ENCODE results near the gene VWA7.

The VWA7 gene

DNA sequence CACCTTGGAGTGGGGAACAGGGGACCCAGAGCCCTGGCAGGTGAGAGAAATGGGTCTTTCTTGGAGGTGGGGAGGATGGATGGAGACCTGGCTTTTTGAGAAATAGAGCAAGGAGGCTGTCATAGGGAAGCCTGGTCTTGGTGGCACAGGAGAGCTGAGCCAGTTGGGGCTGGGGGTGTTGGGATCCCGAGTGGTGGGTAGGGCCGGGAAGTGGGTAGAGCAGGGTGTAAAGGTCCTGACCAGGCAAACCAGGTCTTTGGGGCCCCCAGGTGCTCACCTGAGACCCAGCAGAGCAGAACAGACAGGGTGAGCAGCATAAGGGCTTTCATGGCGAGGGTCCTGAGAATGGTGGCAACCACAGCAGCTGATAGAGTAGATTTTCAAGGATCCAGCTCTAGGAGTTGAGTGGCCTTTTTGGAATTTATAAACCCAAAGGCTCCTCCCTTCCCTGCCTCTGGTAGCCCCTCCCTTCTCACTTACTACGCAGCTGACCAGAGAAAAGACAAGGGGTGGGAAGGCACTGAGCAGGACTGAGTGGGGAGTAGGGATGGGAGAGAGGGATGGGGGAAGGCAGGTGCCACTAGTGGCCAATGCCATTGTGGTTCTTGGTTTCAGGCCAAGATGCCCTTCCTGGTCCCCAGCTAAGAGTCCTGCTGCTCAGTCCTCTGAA is 55.6 kb downstream of the VWA7 start, which contains the start of gene LY6G6C:
TSS of gene LY6G6C (minus strand) at position 396 of the 670 bp plus-strand sequence. CDS start at position 329, 67 bp downstream.
- ChIA-PET CTCF (no interaction called here), POLR2A (interaction anchor here (0.7 to 1.2 kb wide), 2 partner anchors 8 to 25 kb away, joined by 3 read pairs; no protein-coding TSS in a partner anchor)
- DNase-seq (ENCODE audit: extremely low spot score) = no peak
- TF ChIP-seq ARNT (IDR thresholded peaks at IDR 0.05) = no peak
- no peak for TF ChIP-seq LEF1 (IDR thresholded peaks at IDR 0.05; ENCODE audit: borderline replicate concordance)
- TF ChIP-seq FOXK2 (IDR thresholded peaks at IDR 0.05) = no peak
- TF ChIP-seq ZNF384 (IDR thresholded peaks at IDR 0.05) = no peak
- TF ChIP-seq SUZ12 (IDR thresholded peaks at IDR 0.05) = no peak
- TF ChIP-seq, protein P1, sequence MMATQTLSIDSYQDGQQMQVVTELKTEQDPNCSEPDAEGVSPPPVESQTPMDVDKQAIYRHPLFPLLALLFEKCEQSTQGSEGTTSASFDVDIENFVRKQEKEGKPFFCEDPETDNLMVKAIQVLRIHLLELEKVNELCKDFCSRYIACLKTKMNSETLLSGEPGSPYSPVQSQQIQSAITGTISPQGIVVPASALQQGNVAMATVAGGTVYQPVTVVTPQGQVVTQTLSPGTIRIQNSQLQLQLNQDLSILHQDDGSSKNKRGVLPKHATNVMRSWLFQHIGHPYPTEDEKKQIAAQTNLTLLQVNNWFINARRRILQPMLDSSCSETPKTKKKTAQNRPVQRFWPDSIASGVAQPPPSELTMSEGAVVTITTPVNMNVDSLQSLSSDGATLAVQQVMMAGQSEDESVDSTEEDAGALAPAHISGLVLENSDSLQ (IDR thresholded peaks at IDR 0.05) = no peak
- TF ChIP-seq SP1 (IDR thresholded peaks at IDR 0.05) = no peak
- no peak for TF ChIP-seq NFRKB (IDR thresholded peaks at IDR 0.05)
- TF ChIP-seq FOXA1 (IDR thresholded peaks at IDR 0.05) = no peak
- no peak for TF ChIP-seq FOXM1 (IDR thresholded peaks at IDR 0.05; ENCODE audit: borderline replicate concordance)
- TF ChIP-seq L3MBTL2 (conservative IDR thresholded peaks at IDR 0.05) = no peak
- no peak for TF ChIP-seq CTBP1 (IDR thresholded peaks at IDR 0.05; ENCODE audit: borderline replicate concordance)
- no peak for TF ChIP-seq BHLHE40 (IDR thresholded peaks at IDR 0.05; ENCODE audit: borderline replicate concordance)
- no peak for TF ChIP-seq TARDBP (IDR thresholded peaks at IDR 0.05)

DNA sequence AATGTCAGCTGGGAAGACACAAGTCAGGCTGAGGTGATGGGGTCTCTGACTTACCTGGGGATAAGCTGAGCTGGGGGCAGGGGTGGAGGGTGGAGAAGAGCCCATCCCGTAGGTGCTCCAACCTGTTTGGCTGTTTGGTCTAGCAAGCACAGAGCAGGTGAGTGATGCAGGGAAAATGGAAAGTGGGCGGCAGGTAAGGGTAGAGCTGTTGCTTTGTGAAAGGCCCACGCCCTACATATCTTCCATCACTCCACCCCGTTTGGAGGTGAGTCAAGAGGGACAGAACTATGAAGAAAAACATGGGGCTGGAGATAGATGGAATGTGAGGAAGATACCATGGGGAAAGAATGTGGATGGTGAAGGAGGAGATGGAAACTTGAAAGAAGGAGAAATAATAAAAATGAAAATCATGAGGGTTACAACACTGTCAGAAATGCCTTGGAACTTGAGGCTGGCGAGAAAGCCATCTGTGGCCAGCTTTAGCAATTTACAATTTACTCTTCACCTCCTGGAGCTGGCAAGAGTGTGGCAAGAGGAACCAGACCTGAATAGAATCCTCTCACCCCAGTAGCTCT is 56.8 kb downstream of the VWA7 start:
- ChIA-PET CTCF (no interaction called here), POLR2A (interaction anchor here (1.0 kb wide), 1 partner anchor 9 kb away, joined by 3 read pairs; no protein-coding TSS in a partner anchor)
- TF ChIP-seq BHLHE40 (IDR thresholded peaks at IDR 0.05; ENCODE audit: borderline replicate concordance) (no peak), FOXM1 (IDR thresholded peaks at IDR 0.05; ENCODE audit: borderline replicate concordance) (no peak), ZNF384 (IDR thresholded peaks at IDR 0.05) (no peak), FOXK2 (IDR thresholded peaks at IDR 0.05) (no peak), HDGF (IDR thresholded peaks at IDR 0.05; ENCODE audit: borderline replicate concordance) (no peak), SP1 (IDR thresholded peaks at IDR 0.05) (no peak), TARDBP (IDR thresholded peaks at IDR 0.05) (no peak), SUZ12 (IDR thresholded peaks at IDR 0.05) (no peak), LEF1 (IDR thresholded peaks at IDR 0.05; ENCODE audit: borderline replicate concordance) (no peak), NFRKB (IDR thresholded peaks at IDR 0.05) (no peak), ARNT (IDR thresholded peaks at IDR 0.05) (no peak)
- DNase-seq (ENCODE audit: extremely low spot score) = no peak

DNA sequence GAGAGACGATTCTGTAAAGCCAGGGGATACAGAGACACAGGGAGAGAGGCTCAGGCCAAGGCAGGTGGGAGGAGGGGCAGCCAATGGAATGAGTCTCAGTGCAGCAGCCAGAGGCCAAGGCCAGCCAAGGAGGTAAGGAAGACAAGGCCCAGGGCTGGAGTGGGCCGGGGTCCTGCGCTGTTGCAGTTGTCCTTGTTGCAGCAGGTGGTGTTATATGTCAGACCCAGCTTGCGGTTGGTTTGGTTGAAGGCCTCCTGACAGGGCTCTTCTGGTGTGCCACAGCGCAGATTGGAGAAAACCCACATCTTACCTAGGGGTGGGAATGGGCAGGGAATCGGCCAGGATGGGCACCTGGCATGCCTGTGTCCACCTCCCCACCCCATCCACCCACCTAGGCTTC is 58.1 kb downstream of the VWA7 start:
- TF ChIP-seq SUZ12 (IDR thresholded peaks at IDR 0.05) = no peak
- TF ChIP-seq NFRKB (IDR thresholded peaks at IDR 0.05) = no peak
- no peak for TF ChIP-seq FOXA1 (IDR thresholded peaks at IDR 0.05)
- TF ChIP-seq, protein P1 (IDR thresholded peaks at IDR 0.05) = no peak
- no peak for TF ChIP-seq BHLHE40 (IDR thresholded peaks at IDR 0.05; ENCODE audit: borderline replicate concordance)
- no peak for TF ChIP-seq FOXM1 (IDR thresholded peaks at IDR 0.05; ENCODE audit: borderline replicate concordance)
- TF ChIP-seq CTBP1 (IDR thresholded peaks at IDR 0.05; ENCODE audit: borderline replicate concordance) = no peak
- no peak for TF ChIP-seq L3MBTL2 (conservative IDR thresholded peaks at IDR 0.05)
- no peak for TF ChIP-seq HDGF (IDR thresholded peaks at IDR 0.05; ENCODE audit: borderline replicate concordance)
- no peak for TF ChIP-seq ZNF384 (IDR thresholded peaks at IDR 0.05)
- TF ChIP-seq ARNT (IDR thresholded peaks at IDR 0.05) = no peak
- TF ChIP-seq LEF1 (IDR thresholded peaks at IDR 0.05; ENCODE audit: borderline replicate concordance) = no peak
- TF ChIP-seq TARDBP (IDR thresholded peaks at IDR 0.05) = no peak
- no peak for TF ChIP-seq SP1 (IDR thresholded peaks at IDR 0.05)
- TF ChIP-seq ELF4 (IDR thresholded peaks at IDR 0.05) = no peak
- no peak for DNase-seq (ENCODE audit: extremely low spot score)
- ChIA-PET CTCF (no interaction called here), POLR2A (no interaction called here)

DNA sequence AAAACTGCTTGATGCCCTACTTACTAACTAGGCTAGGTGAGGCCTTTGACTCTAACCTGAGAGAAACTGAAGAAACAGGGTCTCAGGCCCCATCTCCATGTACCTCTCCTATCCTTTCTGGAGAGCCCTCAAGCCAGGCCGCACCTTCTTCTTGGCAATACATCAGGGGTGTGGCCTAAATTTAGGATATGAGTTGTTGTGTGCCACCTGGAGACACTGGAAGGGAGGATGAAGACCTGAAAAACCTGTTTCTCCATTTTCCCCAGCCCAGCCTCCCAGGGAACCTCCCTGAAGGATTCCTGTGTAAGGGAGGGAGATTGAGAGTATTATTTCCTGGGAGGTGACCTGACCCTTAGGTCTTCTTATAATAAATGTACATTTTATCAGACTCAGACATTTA is 58.9 kb downstream of the VWA7 start:
- POLR2A ChIA-PET = no interaction called here
- TF ChIP-seq L3MBTL2 (conservative IDR thresholded peaks at IDR 0.05) (no peak), FOXM1 (IDR thresholded peaks at IDR 0.05; ENCODE audit: borderline replicate concordance) (no peak), ARNT (IDR thresholded peaks at IDR 0.05) (no peak), BHLHE40 (IDR thresholded peaks at IDR 0.05; ENCODE audit: borderline replicate concordance) (no peak), ELF4 (IDR thresholded peaks at IDR 0.05) (no peak), LEF1 (IDR thresholded peaks at IDR 0.05; ENCODE audit: borderline replicate concordance) (no peak), ZNF384 (IDR thresholded peaks at IDR 0.05) (no peak), CTBP1 (IDR thresholded peaks at IDR 0.05; ENCODE audit: borderline replicate concordance) (no peak)
- TF ChIP-seq, protein P1 (IDR thresholded peaks at IDR 0.05) = no peak

DNA sequence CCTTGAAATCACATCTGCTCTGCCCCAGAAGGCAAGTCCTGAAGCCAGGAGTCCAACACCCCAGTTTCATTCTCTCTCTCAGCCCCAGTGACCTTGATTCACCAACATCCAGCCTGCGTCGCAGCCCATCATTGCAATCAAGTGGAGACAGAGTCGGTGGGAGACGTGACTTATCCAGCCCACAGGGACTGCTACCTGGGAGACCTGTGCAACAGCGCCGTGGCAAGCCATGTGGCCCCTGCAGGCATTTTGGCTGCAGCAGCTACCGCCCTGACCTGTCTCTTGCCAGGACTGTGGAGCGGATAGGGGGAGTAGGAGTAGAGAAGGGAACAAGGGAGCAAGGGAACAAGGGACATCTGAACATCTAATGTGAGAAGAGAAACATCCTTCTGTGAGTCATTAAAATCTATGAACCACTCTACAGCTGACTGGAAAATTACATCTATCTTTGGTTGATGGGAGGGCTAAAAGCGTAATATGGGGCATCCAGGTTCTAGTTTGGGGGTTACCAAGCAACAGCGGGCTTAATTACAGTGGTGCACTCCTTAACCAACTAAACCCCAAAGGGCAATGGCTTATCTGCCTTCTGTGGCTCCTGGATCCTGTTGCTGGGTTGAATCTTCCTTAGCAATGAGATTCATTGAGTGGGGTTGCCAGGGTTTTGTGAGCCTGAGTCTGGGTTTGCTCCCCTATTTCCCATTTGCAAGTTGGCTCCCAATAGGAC is 59.5 kb downstream of the VWA7 start:
- POLR2A ChIA-PET = no interaction called here
- TF ChIP-seq FOXM1 (IDR thresholded peaks at IDR 0.05; ENCODE audit: borderline replicate concordance) (no peak), FOXK2 (IDR thresholded peaks at IDR 0.05) (no peak), SP1 (IDR thresholded peaks at IDR 0.05) (no peak), ARNT (IDR thresholded peaks at IDR 0.05) (no peak), CTBP1 (IDR thresholded peaks at IDR 0.05; ENCODE audit: borderline replicate concordance) (no peak), BHLHE40 (IDR thresholded peaks at IDR 0.05; ENCODE audit: borderline replicate concordance) (no peak), NFRKB (IDR thresholded peaks at IDR 0.05) (no peak), L3MBTL2 (conservative IDR thresholded peaks at IDR 0.05) (no peak), ZNF384 (IDR thresholded peaks at IDR 0.05) (no peak), HDGF (IDR thresholded peaks at IDR 0.05; ENCODE audit: borderline replicate concordance) (no peak), FOXA1 (IDR thresholded peaks at IDR 0.05) (no peak), ELF4 (IDR thresholded peaks at IDR 0.05) (no peak), LEF1 (IDR thresholded peaks at IDR 0.05; ENCODE audit: borderline replicate concordance) (no peak)
- TF ChIP-seq, protein P1 (IDR thresholded peaks at IDR 0.05) = no peak
- DNase-seq (ENCODE audit: extremely low spot score) = no peak
- CTCF ChIA-PET = interaction anchor here (0.6 kb wide), 1 partner anchor 383 kb away, joined by 5 read pairs; no protein-coding TSS in a partner anchor

More for the DNA sequence above, 58.9 kb downstream of the VWA7 start:
- CTCF ChIA-PET = interaction anchor here (0.6 kb wide), 1 partner anchor 382 kb away, joined by 5 read pairs; no protein-coding TSS in a partner anchor
- DNase-seq (ENCODE audit: extremely low spot score) = no peak

All from HEK293T (cell line).